ENCODE results near the gene MTAP.
A peak's percentile ranks its signal among the peaks of the same experiment; 100 is the strongest.

Gene MTAP

DNA sequence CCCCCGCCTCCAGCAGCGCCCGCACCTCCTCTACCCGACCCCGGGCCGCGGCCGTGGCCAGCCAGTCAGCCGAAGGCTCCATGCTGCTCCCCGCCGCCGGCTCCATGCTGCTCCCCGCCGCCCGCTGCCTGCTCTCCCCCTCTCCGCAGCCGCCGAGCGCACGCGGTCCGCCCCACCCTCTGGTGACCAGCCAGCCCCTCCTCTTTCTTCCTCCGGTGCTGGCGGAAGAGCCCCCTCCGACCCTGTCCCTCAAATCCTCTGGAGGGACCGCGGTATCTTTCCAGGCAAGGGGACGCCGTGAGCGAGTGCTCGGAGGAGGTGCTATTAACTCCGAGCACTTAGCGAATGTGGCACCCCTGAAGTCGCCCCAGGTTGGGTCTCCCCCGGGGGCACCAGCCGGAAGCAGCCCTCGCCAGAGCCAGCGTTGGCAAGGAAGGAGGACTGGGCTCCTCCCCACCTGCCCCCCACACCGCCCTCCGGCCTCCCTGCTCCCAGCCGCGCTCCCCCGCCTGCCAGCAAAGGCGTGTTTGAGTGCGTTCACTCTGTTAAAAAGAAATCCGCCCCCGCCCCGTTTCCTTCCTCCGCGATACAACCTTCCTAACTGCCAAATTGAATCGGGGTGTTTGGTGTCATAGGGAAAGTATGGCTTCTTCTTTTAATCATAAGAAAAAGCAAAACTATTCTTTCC is 172.4 kb downstream of the MTAP start:
- Mint-ChIP-seq H3K27me3 (peaks cover 95% of the 10 kb centered on the region), H3K4me3 (peak overlapping the region; percentile 79), H3K4me1 (peaks cover 28% of the 10 kb centered on the region), H3K27ac (peak overlapping the region; percentile 54), H3K36me3 (peaks cover 5% of the 10 kb centered on the region), H3K9me3 (peaks cover 2% of the 10 kb centered on the region)
- ATAC-seq, result peak; percentile 59

DNA sequence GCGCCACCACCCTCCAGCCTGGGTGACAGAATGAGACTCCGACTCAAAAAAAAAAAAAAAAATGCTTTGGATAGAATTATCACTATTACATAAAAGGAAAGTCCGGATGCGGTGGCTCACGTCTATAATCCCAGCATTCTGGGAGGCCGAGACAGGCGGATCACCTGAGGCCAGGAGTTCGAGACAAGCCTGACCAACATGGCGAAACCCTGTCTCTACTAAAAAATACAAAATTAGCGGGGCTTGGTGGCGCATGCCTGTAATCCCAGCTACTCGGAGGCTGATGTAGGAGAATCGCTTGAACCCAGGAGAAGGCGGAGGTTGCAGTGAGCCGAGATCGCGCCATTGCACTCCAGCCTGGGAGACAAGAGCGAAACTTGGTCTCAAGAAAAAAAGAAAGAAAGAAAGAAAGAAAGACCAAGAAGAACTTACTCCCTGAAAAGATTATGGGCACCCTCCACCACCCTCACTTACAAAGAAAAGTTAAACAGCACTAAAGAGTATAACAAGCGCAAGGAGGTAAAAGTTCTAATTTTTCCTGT is 174.0 kb downstream of the MTAP start:
- no peaks in the 10 kb centered on the region for H3K9me3 Mint-ChIP-seq
- H3K36me3 Mint-ChIP-seq, result no peaks in the 10 kb centered on the region
- peaks cover 28% of the 10 kb centered on the region for H3K4me1 Mint-ChIP-seq
- no peak for ATAC-seq
- H3K27me3 Mint-ChIP-seq, result peaks cover 81% of the 10 kb centered on the region
- no peak overlapping the region for H3K4me3 Mint-ChIP-seq
- H3K27ac Mint-ChIP-seq, result no peak overlapping the region

DNA sequence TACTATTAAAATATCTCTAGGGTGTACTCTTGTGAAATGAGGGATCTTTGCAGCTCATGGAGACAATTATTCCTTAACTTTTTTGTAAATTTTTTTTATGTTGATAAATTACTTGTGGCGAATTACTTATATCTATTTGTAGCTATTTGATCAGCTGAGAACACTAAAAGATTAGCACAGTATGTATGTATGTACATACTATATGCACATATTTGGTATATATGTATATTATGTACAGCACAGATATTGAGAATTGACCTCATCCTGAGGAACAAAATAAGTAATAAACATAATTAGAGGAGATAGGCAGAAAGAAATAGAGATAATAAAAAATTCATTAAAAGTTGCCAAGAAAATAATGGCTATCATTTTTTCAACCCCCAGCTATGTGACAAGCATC is 180.0 kb downstream of the MTAP start:
- H3K27ac Mint-ChIP-seq, result no peak overlapping the region
- no peak overlapping the region for H3K4me3 Mint-ChIP-seq
- ATAC-seq, result no peak
- no peaks in the 10 kb centered on the region for H3K4me1 Mint-ChIP-seq
- H3K27me3 Mint-ChIP-seq, result peaks cover 31% of the 10 kb centered on the region
- H3K36me3 Mint-ChIP-seq, result no peaks in the 10 kb centered on the region
- H3K9me3 Mint-ChIP-seq, result no peaks in the 10 kb centered on the region

DNA sequence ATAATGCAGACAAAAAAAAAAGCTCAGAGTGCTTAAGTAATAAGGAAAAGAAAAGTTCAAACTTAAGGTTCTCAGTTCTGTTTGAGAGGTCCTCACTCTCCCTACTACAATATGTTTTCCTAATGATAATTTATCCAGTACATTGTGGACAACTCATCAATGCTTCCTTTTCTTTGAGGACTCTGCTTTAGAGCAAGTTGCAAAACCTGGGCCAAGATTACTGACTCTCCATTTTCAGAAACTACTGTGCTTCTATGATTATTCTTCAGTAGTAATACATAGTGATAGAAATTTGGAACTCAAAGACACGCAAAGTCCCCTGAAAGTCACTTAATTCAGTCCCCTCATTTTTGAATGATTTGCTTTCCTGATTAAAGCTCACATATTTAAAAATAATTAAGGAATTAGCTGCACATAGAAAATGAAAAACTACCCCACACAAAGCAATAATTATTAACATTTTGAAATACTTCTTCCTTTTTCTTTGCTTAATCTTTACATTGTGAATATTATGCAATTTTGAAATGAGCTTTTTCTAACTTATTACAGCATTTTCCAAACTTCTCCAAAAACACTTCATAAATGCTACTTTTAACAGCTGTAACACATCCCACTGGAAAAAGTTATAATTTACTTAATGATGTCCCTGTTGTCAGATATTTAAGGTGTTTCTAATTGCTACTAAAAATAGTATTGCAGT is 180.6 kb downstream of the MTAP start:
- ATAC-seq, result no peak
- no peak overlapping the region for H3K4me3 Mint-ChIP-seq
- H3K4me1 Mint-ChIP-seq, result no peaks in the 10 kb centered on the region
- H3K27ac Mint-ChIP-seq, result no peak overlapping the region
- H3K27me3 Mint-ChIP-seq, result peaks cover 28% of the 10 kb centered on the region
- H3K36me3 Mint-ChIP-seq, result no peaks in the 10 kb centered on the region
- no peaks in the 10 kb centered on the region for H3K9me3 Mint-ChIP-seq

DNA sequence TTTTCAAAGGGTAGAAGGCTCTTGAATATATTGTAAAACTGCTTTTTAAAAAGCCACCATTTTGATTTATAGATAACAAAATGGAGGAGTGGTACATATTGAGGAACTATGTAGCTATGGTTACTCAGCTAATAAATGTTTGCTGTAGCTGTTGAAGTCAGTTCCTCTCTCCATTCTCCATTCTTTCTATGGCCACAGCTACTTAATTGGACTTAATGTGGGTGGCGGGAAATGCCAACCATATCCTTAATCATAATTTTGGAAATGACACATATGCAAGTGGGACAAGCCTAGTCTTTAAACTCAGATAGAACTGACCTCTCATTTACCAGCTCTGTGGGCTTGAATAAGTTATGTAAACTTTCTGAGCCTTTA is 181.1 kb downstream of the MTAP start:
- ATAC-seq, result no peak
- H3K4me3 Mint-ChIP-seq, result no peak overlapping the region
- H3K4me1 Mint-ChIP-seq, result no peaks in the 10 kb centered on the region
- no peak overlapping the region for H3K27ac Mint-ChIP-seq
- peaks cover 28% of the 10 kb centered on the region for H3K27me3 Mint-ChIP-seq
- H3K36me3 Mint-ChIP-seq, result no peaks in the 10 kb centered on the region
- no peaks in the 10 kb centered on the region for H3K9me3 Mint-ChIP-seq

DNA sequence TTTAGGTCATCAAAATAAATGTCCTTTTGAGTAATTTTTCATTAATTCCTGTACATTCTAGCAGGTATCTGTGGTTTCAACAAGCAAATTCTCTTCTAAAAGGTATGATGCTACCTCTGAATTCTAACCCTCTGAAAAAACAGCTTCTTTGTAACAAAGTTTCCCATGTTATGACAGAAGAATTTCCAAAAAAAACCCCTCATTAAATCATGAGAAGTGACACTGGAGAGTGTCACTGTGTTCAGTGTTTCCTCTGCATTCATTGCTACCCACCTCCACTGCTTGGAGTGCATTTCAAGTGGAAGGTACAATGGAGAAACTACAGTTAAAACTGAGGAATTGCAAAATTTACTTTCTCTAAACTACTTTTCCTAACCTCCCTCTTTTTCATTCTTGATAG is 181.7 kb downstream of the MTAP start:
- no peaks in the 10 kb centered on the region for H3K36me3 Mint-ChIP-seq
- H3K4me3 Mint-ChIP-seq, result no peak overlapping the region
- H3K4me1 Mint-ChIP-seq, result no peaks in the 10 kb centered on the region
- no peak overlapping the region for H3K27ac Mint-ChIP-seq
- H3K9me3 Mint-ChIP-seq, result no peaks in the 10 kb centered on the region
- no peak for ATAC-seq
- H3K27me3 Mint-ChIP-seq, result peaks cover 28% of the 10 kb centered on the region

DNA sequence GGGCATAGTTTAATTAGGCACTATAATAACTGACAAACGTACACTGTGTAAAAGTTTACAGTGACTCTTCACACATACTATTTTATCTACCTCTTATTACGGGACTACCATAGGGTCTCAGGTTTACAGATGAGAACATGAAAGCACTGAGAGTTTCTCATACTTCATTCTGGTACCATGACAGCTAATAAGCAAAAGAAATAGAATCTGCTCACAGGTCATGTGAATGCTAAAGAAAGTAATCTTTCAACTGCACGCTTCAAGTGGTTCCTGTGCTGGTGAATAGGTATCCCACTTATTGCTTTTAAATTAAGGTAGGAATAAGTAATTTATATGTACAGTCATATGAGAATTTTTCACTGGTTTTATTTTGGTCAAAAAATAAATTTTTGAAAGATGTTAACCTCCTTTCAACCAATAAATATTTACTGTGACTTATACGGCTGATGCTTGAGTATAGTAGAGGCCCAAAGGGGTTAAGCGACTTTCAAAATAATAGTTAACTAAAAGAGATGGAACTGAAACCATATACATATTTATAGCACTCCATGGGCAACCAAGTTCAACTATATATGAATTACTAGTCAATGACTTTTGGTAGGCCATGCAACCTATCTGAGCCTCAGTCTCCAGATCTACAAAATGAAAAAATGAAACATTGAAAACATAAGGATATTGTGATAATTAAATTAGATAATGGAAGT is 183.7 kb downstream of the MTAP start:
- Mint-ChIP-seq H3K9me3 (no peaks in the 10 kb centered on the region), H3K27me3 (peaks cover 33% of the 10 kb centered on the region), H3K27ac (no peak overlapping the region), H3K36me3 (peaks cover 12% of the 10 kb centered on the region), H3K4me1 (peaks cover 11% of the 10 kb centered on the region), H3K4me3 (no peak overlapping the region)
- no peak for ATAC-seq

Measured in stimulated activated memory B cell treated with anti-CD40 and anti-IgM and Interleukin-4, amounts not matched to agents 10 μg/mL and 1 μg/mL and 100 μg/mL, for 72 hours (primary cell).